Keratinocyte (primary cell): ENCODE results near the gene USP13. TPM values are rescaled to one million over a fixed set of nuclear protein-coding genes. Genes with fewer than 3 reads are reported as not detected.

Experiments
- DNase-seq: peaks from one replicate; pipeline ENCODE4 v3.0.0-alpha.2; 2011; ENCODE audit warnings: low read depth, missing footprints, low spot score
- FAIRE-seq: peaks from 2 replicates; lab custom pipeline; 2011; peaks lifted over from hg19 to GRCh38; lab: Jason Lieb, UNC
- H2AFZ ChIP-seq: 2 replicates; pipeline ENCODE4 v1.6.0; 2012; ENCODE audit warnings: low read length, control low read depth, inconsistent platforms; ENCODE audit not compliant: control insufficient read depth
- H3K27ac ChIP-seq: 2 replicates; pipeline ENCODE4 v1.5.1; 2011; ENCODE audit warnings: low read length; ENCODE audit not compliant: control insufficient read depth, insufficient read depth
- H3K27me3 ChIP-seq: 3 replicates; pipeline ENCODE4 v1.6.0; 2011; ENCODE audit warnings: low read length; ENCODE audit not compliant: control insufficient read depth, insufficient read depth; ENCODE audit errors: extremely low read depth
- H3K36me3 ChIP-seq, 2 experiments: 2 replicates in 1 of 2; 3 replicates in 1 of 2; pipeline ENCODE4 v1.5.1; 2011; ENCODE audit warnings: low read length in 2 of 2, mild to moderate bottlenecking in 1 of 2; ENCODE audit not compliant: control insufficient read depth in 2 of 2, insufficient read depth in 2 of 2; ENCODE audit errors: extremely low read depth in 1 of 2
- H3K4me1 ChIP-seq: 3 replicates; pipeline ENCODE4 v1.5.1; 2011; ENCODE audit warnings: low read length; ENCODE audit not compliant: control insufficient read depth, insufficient read depth; ENCODE audit errors: extremely low read depth
- H3K4me2 ChIP-seq: 3 replicates; pipeline ENCODE4 v1.6.0; 2011; ENCODE audit warnings: low read depth, low read length; ENCODE audit not compliant: control insufficient read depth, insufficient read depth; ENCODE audit errors: extremely low read depth
- H3K4me3 ChIP-seq, 3 experiments: fragments of 200-600 bp in 1 of 3; sonication (generic) in 1 of 3; 2 replicates in 2 of 3; 3 replicates in 1 of 3; pipeline ENCODE4 v1.5.1; 2011 to 2016; ENCODE audit warnings: low read length in 3 of 3, mild to moderate bottlenecking in 3 of 3, control low read depth in 2 of 3, inconsistent platforms in 1 of 3, low read depth in 1 of 3, mixed read lengths in 1 of 3, mixed run types in 1 of 3, moderate library complexity in 1 of 3; ENCODE audit not compliant: control insufficient read depth in 2 of 3, insufficient read depth in 2 of 3; ENCODE audit errors: extremely low read depth in 1 of 3
- H3K79me2 ChIP-seq: 2 replicates; pipeline ENCODE4 v1.6.0; 2012; ENCODE audit warnings: low read length; ENCODE audit not compliant: control insufficient read depth, insufficient read depth
- H3K9ac ChIP-seq: 3 replicates; pipeline ENCODE4 v1.6.0; 2011; ENCODE audit warnings: low read length; ENCODE audit not compliant: control insufficient read depth, insufficient read depth; ENCODE audit errors: extremely low read depth
- H3K9me1 ChIP-seq: 3 replicates; pipeline ENCODE4 v1.6.0; 2011; ENCODE audit warnings: low read length; ENCODE audit not compliant: control insufficient read depth, insufficient read depth; ENCODE audit errors: extremely low read depth
- H3K9me3 ChIP-seq: 2 replicates; pipeline ENCODE4 v1.5.1; 2012; ENCODE audit warnings: low read depth, low read length; ENCODE audit not compliant: control insufficient read depth
- H4K20me1 ChIP-seq: 3 replicates; pipeline ENCODE4 v1.6.0; 2011; ENCODE audit warnings: low read length; ENCODE audit not compliant: control insufficient read depth, insufficient read depth; ENCODE audit errors: extremely low read depth
- CTCF ChIP-seq, 3 experiments: IDR thresholded peaks in 1 of 3; conservative IDR thresholded peaks in 1 of 3; optimal IDR thresholded peaks in 1 of 3; 2 replicates in 2 of 3; 3 replicates in 1 of 3; pipeline versions ENCODE3 to v1.5.1; 2011; ENCODE audit warnings: low read length in 3 of 3, mild to moderate bottlenecking in 3 of 3, moderate library complexity in 2 of 3, control low read depth in 1 of 3, inconsistent platforms in 1 of 3; ENCODE audit not compliant: insufficient read depth in 2 of 3; ENCODE audit errors: extremely low read depth in 1 of 3
- EZH2 ChIP-seq: IDR thresholded peaks from one replicate; pipeline ENCODE4 v1.6.1; 2012; ENCODE audit warnings: inconsistent platforms, mild to moderate bottlenecking, low read length, moderate library complexity
- dilution Hi-C: fragments of 300-500 bp; cut with MboI; formaldehyde crosslinking; loops from one replicate; pipeline ENCODE4 v1.7.0; 2020; ENCODE audit warnings: low sequenced_read_pairs; ENCODE audit not compliant: extremely low pct_ligation_motif_present
- polyA plus RNA-seq, 5 experiments: library from polyadenylated mRNA; depleted of rRNA in 3 of 5; stranded (reverse) in 3 of 5; stranded (forward) in 1 of 5; unstranded in 1 of 5; fragments of >200 nt; gene quantifications; 1 replicate in 1 of 5; 2 replicates in 3 of 5; 3 replicates in 1 of 5; pipeline versions ENCODE4 v1.2.1 to v1.2.3, GENCODE V29; 2011 to 2012; ENCODE audit warnings: missing spikeins in 2 of 5, low read depth in 1 of 5, low replicate concordance in 1 of 5

The USP13 gene
- polyA plus RNA-seq, 1 donor (not counting 4 experiments of a cell fraction or from before 2014, with no cell fraction given), result 3.3 TPM

GRCh38 chr3:179710079-179710478, 57.2 kb downstream of the USP13 start:
- Histone ChIP-seq H3K9me1 (no peaks in the 10 kb centered on the region), H3K79me2 (no peaks in the 10 kb centered on the region), H4K20me1 (no peaks in the 10 kb centered on the region), H2AFZ (no peak overlapping the region), H3K27ac (no peak overlapping the region), H3K4me3 (no peak overlapping the region), H3K9ac (no peak overlapping the region), H3K36me3 (peaks cover 0 to 4% of the 10 kb centered on the region in 2 experiments), H3K9me3 (no peaks in the 10 kb centered on the region), H3K4me2 (no peak overlapping the region), H3K27me3 (no peaks in the 10 kb centered on the region), H3K4me1 (no peaks in the 10 kb centered on the region)
- DNase-seq, result no peak
- dilution Hi-C loops, result no loop called here
- TF ChIP-seq EZH2, result no peak
- no peak for TF ChIP-seq CTCF (optimal IDR thresholded peaks at IDR 0.05 in 1 of 3, IDR thresholded peaks at IDR 0.05 in 1 of 3, conservative IDR thresholded peaks at IDR 0.05 in 1 of 3; ENCODE audit: extremely low read depth in 1 of 3, insufficient read depth in 2 of 3, low read length in 3 of 3)
- FAIRE-seq, result no peak

GRCh38 chr3:179713643-179714090, 60.8 kb downstream of the USP13 start:
- no peak for FAIRE-seq
- H3K4me2 ChIP-seq, result no peak overlapping the region

More at GRCh38 chr3:179713643-179714090, 60.8 kb downstream of the USP13 start:
- H3K9me1 ChIP-seq, result no peaks in the 10 kb centered on the region
- no peak overlapping the region for H2AFZ ChIP-seq
- no peak overlapping the region for H3K9ac ChIP-seq
- no peaks in the 10 kb centered on the region for H4K20me1 ChIP-seq
- no peaks in the 10 kb centered on the region for H3K79me2 ChIP-seq
- H3K9me3 ChIP-seq, result no peaks in the 10 kb centered on the region
- no peak for TF ChIP-seq CTCF (optimal IDR thresholded peaks at IDR 0.05 in 1 of 3, IDR thresholded peaks at IDR 0.05 in 1 of 3, conservative IDR thresholded peaks at IDR 0.05 in 1 of 3; ENCODE audit: extremely low read depth in 1 of 3, insufficient read depth in 2 of 3, low read length in 3 of 3)
- no peak for TF ChIP-seq EZH2
- H3K4me1 ChIP-seq, result no peaks in the 10 kb centered on the region
- dilution Hi-C loops, result no loop called here
- DNase-seq, result no peak
- H3K27ac ChIP-seq, result no peak overlapping the region
- no peak overlapping the region for H3K4me3 ChIP-seq
- H3K36me3 ChIP-seq, result no peaks in the 10 kb centered on the region
- no peaks in the 10 kb centered on the region for H3K27me3 ChIP-seq
